AG04450 (cell line): ENCODE results near the gene OR9I1. TPM values are rescaled to one million over a fixed set of nuclear protein-coding genes. Genes with fewer than 3 reads are reported as not detected.

ENCODE experiments used
- CTCF ChIA-PET: fragments of 300-600, 350-600 bp; formaldehyde crosslinking; extraction: SDS; loops from one replicate; lab custom pipeline; 2022; ENCODE audit warnings: antibody characterized with exemption, inconsistent platforms; lab: Charles Lee
- POLR2A ChIA-PET: fragments of 350-600 bp; formaldehyde crosslinking; extraction: SDS; loops from one replicate; lab custom pipeline; 2021; ENCODE audit warnings: antibody characterized with exemption, inconsistent platforms; lab: Yijun Ruan, JAX
- DNase-seq: peaks from one replicate; pipeline ENCODE4 v3.0.0-alpha.2; 2011; ENCODE audit warnings: low read depth, low spot score
- H3K27ac ChIP-seq: one replicate; pipeline ENCODE4 v1.5.1; 2012; ENCODE audit warnings: low read depth, low read length, control low read depth
- H3K27me3 ChIP-seq: one replicate; pipeline ENCODE4 v1.6.0; 2012; ENCODE audit warnings: low read length; ENCODE audit not compliant: control insufficient read depth, insufficient read depth
- H3K4me3 ChIP-seq: 2 replicates; pipeline ENCODE4 v1.5.1; 2011; ENCODE audit warnings: mild to moderate bottlenecking, low read depth, low read length, control low read depth
- H3K9me3 ChIP-seq: 2 replicates; pipeline ENCODE4 v1.5.1; 2012; ENCODE audit warnings: low read length; ENCODE audit not compliant: control insufficient read depth, insufficient read depth
- polyA plus RNA-seq: library from polyadenylated mRNA; depleted of rRNA; stranded (reverse); fragments of >200 nt; gene quantifications from 2 replicates; pipeline ENCODE4 v1.2.3, GENCODE V29; 2011
- TF ChIP-seq, protein P1 (sequence below): IDR thresholded peaks from 2 replicates; pipeline ENCODE4 v1.5.1; 2011; ENCODE audit warnings: low read depth, low read length, control low read depth, inconsistent platforms

The OR9I1 gene
- polyA plus RNA-seq, 1 experiment = not detected

DNA sequence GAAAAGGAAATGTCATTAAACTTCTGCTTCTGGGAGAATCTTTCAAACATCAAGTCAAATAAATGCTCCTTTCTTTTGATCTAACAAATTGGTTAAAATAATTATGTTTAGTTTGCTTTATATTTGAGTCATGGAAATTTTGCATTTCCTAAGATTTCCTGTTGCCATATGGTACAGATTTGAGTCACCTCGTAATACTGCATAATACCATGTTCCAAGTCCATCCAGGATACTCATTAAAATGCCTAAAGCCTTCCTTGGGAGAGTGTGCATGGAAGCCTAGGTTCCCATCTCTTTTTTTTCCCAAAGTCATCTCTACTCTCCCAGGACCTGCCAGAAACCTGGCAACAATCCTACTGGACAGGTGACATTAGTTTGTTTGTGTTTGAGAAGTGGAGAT lies 4.2 kb downstream of the OR9I1 start:
- ChIA-PET POLR2A (no interaction called here), CTCF (no interaction called here)
- DNase-seq = no peak
- no peak overlapping the region for H3K27ac ChIP-seq
- H3K4me3 ChIP-seq = no peak overlapping the region
- TF ChIP-seq, protein P1, sequence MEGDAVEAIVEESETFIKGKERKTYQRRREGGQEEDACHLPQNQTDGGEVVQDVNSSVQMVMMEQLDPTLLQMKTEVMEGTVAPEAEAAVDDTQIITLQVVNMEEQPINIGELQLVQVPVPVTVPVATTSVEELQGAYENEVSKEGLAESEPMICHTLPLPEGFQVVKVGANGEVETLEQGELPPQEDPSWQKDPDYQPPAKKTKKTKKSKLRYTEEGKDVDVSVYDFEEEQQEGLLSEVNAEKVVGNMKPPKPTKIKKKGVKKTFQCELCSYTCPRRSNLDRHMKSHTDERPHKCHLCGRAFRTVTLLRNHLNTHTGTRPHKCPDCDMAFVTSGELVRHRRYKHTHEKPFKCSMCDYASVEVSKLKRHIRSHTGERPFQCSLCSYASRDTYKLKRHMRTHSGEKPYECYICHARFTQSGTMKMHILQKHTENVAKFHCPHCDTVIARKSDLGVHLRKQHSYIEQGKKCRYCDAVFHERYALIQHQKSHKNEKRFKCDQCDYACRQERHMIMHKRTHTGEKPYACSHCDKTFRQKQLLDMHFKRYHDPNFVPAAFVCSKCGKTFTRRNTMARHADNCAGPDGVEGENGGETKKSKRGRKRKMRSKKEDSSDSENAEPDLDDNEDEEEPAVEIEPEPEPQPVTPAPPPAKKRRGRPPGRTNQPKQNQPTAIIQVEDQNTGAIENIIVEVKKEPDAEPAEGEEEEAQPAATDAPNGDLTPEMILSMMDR = no peak
- no peaks in the 10 kb centered on the region for H3K27me3 ChIP-seq
- no peaks in the 10 kb centered on the region for H3K9me3 ChIP-seq

DNA sequence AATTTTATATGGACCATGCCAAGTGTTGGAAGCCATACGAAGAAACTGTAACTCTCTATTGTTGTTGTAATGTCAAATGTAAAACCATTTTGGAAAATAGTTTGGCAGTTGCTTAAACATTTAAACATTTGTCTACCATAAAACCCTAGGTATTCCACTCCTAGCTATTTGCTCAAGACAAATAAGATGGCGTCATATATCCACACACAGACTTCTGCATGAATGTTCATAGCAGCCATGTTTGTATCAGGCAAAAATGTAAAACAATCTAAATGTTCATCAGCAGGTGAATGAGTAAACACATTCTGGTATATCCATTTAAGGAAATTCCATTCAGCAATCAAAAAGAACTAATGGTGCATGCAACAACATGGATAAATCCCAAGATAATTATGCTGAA lies 27.9 kb downstream of the OR9I1 start:
- DNase-seq = no peak
- ChIA-PET CTCF (no interaction called here), POLR2A (no interaction called here)
- TF ChIP-seq, protein P1 = no peak
- Histone ChIP-seq H3K27me3 (no peaks in the 10 kb centered on the region), H3K4me3 (no peak overlapping the region), H3K9me3 (no peaks in the 10 kb centered on the region), H3K27ac (no peak overlapping the region)

DNA sequence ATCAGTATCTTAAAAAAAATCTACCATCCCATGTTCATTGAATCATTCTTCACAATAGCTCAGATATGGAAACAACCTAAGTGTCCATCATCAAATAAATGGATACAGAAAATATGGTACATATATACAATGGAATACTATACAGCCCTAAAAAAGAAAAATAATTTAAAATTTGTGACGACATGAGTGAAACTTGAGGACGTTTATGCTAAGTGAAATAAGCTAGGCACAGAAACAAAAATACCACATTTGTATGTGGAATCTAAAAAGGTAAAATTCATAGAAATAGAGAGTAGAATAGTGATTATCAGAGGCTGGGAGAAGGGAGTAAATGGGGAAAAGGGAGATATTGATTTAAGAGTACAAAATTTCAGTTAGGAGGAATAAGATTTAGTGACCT lies 38.8 kb downstream of the OR9I1 start:
- ChIA-PET POLR2A (no interaction called here), CTCF (no interaction called here)
- Histone ChIP-seq H3K4me3 (no peak overlapping the region), H3K27me3 (no peaks in the 10 kb centered on the region), H3K9me3 (no peaks in the 10 kb centered on the region), H3K27ac (no peak overlapping the region)
- no peak for DNase-seq
- TF ChIP-seq, protein P1 = no peak

DNA sequence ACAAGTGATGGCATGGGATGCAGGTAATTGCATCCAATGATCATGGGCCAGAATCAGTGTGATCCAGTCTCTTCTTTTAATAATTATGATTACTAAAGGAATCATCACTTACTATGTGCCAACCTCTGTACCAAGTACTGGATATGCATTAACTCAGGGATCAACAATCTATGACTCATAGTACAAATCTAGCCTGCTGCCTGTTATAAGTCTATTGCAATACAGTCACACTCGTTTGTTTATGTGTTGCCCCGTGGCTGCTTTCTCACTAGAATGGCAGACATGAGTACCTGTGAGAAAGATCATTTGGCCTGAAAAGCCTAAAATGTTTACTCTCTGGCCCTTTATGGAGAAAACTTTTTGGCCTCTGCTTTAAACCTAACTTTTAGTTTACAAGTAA lies 49.5 kb downstream of the OR9I1 start:
- CTCF ChIA-PET = no interaction called here
- TF ChIP-seq, protein P1 = no peak
- H3K4me3 ChIP-seq = no peak overlapping the region

DNA sequence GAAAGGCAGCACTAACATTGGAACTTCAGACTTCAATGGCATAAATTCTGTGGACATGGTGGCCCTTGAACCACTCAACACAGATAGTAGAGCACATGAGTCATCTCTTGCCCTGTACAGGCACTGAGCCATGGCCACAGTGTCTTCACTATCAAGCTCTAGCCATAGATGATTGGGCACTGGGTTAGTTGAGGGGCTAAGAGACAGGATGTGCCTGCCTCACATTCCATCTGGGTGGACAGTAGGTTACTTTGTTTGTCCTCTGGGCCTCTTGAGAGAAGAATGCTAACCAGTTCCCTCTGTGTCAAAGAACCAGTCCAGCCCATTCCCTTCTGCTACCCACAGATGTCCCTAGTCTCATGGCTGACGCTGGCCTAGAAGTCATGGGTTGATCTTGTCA lies 54.7 kb downstream of the OR9I1 start:
- DNase-seq = no peak
- Histone ChIP-seq H3K4me3 (no peak overlapping the region), H3K9me3 (no peaks in the 10 kb centered on the region), H3K27ac (no peak overlapping the region), H3K27me3 (no peaks in the 10 kb centered on the region)
- TF ChIP-seq, protein P1 = no peak
- ChIA-PET POLR2A (no interaction called here), CTCF (no interaction called here)

More for the DNA sequence above, 49.5 kb downstream of the OR9I1 start:
- Histone ChIP-seq H3K27me3 (no peaks in the 10 kb centered on the region), H3K9me3 (no peaks in the 10 kb centered on the region), H3K27ac (no peak overlapping the region)
- POLR2A ChIA-PET = interaction anchor here (1.2 kb wide), 1 partner anchor 10 kb away, joined by 3 read pairs; no protein-coding TSS in a partner anchor
- DNase-seq = no peak
